CD4-positive, CD25-positive, alpha-beta regulatory T cell (primary cell): ENCODE data around the gene CACNG4. TPM values are rescaled to one million over a fixed set of nuclear protein-coding genes. Genes with fewer than 3 reads are reported as not detected.

Experiments
- ATAC-seq, 2 donors: fragments of 150-1000 bp; cut with Tn5 transposase; one replicate each; pipeline ENCODE4 v1.10.0; 2021; ENCODE audit warnings: low read depth in 2 of 2, moderate number of reproducible peaks in 2 of 2, moderate library complexity in 1 of 2
- DNase-seq, 3 donors: peaks; one replicate each; pipeline versions ENCODE4 v3.0.0 to v3.0.0-alpha.2; 2012 to 2022; ENCODE audit warnings: mixed read lengths in 1 of 3
- H3K27ac ChIP-seq: one replicate; pipeline ENCODE4 v1.7.0; 2013; ENCODE audit warnings: mild to moderate bottlenecking, low read length; ENCODE audit not compliant: insufficient read depth, poor library complexity, severe bottlenecking
- H3K27me3 ChIP-seq: one replicate; pipeline ENCODE4 v1.7.0; 2013; ENCODE audit warnings: low read length; ENCODE audit not compliant: control insufficient read depth, insufficient read depth
- H3K36me3 ChIP-seq: one replicate; pipeline ENCODE4 v1.7.0; 2013; ENCODE audit warnings: mild to moderate bottlenecking, low read length, moderate library complexity; ENCODE audit not compliant: control insufficient read depth, insufficient read depth
- H3K4me1 ChIP-seq: 2 replicates; pipeline ENCODE4 v1.7.0; 2013; ENCODE audit warnings: mild to moderate bottlenecking, low read length; ENCODE audit not compliant: insufficient read depth, control insufficient read depth, poor library complexity, severe bottlenecking
- H3K4me3 ChIP-seq: one replicate; pipeline ENCODE4 v1.7.0; 2013; ENCODE audit warnings: low read depth, mild to moderate bottlenecking, low read length, moderate library complexity
- H3K9me3 ChIP-seq, 2 experiments: 1 replicate in 1 of 2; 2 replicates in 1 of 2; pipeline ENCODE4 v1.7.0; 2013; ENCODE audit warnings: low read length in 2 of 2, mild to moderate bottlenecking in 1 of 2, moderate library complexity in 1 of 2; ENCODE audit not compliant: control insufficient read depth in 2 of 2
- H3K27ac Mint-ChIP-seq, 3 donors: one replicate each; pipeline ENCODE4 v1.8.0; 2020 to 2022; ENCODE audit warnings: mild to moderate bottlenecking in 3 of 3, mixed read lengths in 3 of 3, moderate library complexity in 2 of 3
- H3K27me3 Mint-ChIP-seq: one replicate; pipeline ENCODE4 v1.8.0; 2022; ENCODE audit warnings: mild to moderate bottlenecking, mixed read lengths
- H3K36me3 Mint-ChIP-seq: one replicate; pipeline ENCODE4 v1.8.0; 2020; ENCODE audit warnings: mixed read lengths
- H3K4me1 Mint-ChIP-seq, 4 donors: one replicate each; pipeline ENCODE4 v1.8.0; 2020 to 2022; ENCODE audit warnings: mixed read lengths in 4 of 4, mild to moderate bottlenecking in 1 of 4
- H3K4me3 Mint-ChIP-seq, 4 donors: one replicate each; pipeline ENCODE4 v1.8.0; 2020 to 2022; ENCODE audit warnings: mild to moderate bottlenecking in 4 of 4, mixed read lengths in 4 of 4, moderate library complexity in 3 of 4
- H3K9me3 Mint-ChIP-seq, 7 donors: one replicate each; pipeline ENCODE4 v1.8.0; 2020 to 2022; ENCODE audit warnings: mixed read lengths in 7 of 7, mild to moderate bottlenecking in 3 of 7, moderate library complexity in 2 of 7
- polyA plus RNA-seq, 4 donors: library from polyadenylated mRNA; unstranded; fragments of 300-500 nt; fragmentation: Illumina TruSeq; gene quantifications; one replicate each; pipeline ENCODE4 v1.2.3, GENCODE V29; 2021
- total RNA-seq: library from RNA; stranded (reverse); gene quantifications from one replicate; pipeline ENCODE4 v1.2.3, GENCODE V29; 2022

Gene CACNG4
- total and polyA plus RNA-seq, 5 donors from 2014 or later: not detected

DNA sequence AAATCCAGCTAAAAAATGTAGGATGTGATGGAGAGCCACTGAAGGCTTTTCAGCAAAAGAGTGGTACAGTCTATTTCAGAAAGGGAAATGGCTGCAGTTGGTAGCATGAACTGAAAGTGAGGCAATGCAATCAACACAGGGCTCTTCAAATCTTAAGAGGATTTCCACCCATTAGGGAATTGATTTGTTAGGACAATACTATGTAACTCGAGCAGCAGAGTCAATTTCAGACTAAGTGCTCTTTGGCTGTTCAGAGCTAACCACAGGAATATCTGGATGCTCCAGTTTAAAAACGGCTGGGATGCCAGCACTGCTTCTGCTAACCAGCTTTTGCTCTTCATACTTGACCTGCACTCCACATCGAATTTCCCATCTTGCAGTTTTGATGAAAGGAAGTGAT is 104.5 kb downstream of the CACNG4 start:
- Mint-ChIP-seq H3K4me3 (no peak overlapping the region), H3K4me1 (peaks cover 0 to 5% (median 2%) of the 10 kb centered on the region in 4 donors), H3K27ac (peak overlapping the region in 1 of 3 donors; percentile 16), H3K9me3 (no peaks in the 10 kb centered on the region), H3K27me3 (no peaks in the 10 kb centered on the region), H3K36me3 (peaks cover 22% of the 10 kb centered on the region)
- no peaks in the 10 kb centered on the region for H3K4me1 ChIP-seq
- no peak for DNase-seq
- peaks cover 5% of the 10 kb centered on the region for H3K36me3 ChIP-seq
- no peak overlapping the region for H3K27ac ChIP-seq
- no peaks in the 10 kb centered on the region for H3K27me3 ChIP-seq
- ATAC-seq: no peak
- H3K9me3 ChIP-seq: no peaks in the 10 kb centered on the region
- H3K4me3 ChIP-seq: no peak overlapping the region

DNA sequence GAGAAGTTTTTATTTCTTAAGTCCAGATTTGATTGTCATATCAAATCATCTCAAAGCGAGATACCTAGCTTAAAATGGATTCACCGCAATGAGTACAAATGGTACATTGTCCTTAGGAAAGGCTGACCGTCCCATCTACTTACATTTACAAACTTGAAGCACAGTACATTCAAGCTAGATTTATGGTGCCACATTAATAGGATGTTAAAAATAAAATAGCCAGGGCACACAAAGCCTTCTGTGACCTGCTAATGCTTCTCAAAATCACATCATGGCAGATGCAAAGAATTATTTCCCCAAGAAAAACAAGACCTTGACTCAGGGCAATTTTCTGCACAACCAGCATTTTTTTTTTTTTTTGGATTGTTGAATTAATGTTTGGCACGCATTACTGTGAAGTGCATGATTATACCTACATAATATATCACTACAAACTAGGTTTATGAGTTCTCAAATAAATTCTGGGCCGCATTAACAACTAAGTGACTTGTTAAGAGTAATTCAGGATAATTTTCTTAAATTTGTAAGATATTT is 105.2 kb downstream of the CACNG4 start:
- no peaks in the 10 kb centered on the region for H3K27me3 ChIP-seq
- Mint-ChIP-seq H3K4me3 (no peak overlapping the region), H3K4me1 (peaks cover 0 to 5% (median 2%) of the 10 kb centered on the region in 4 donors), H3K27ac (no peak overlapping the region), H3K9me3 (no peaks in the 10 kb centered on the region), H3K27me3 (no peaks in the 10 kb centered on the region), H3K36me3 (peaks cover 22% of the 10 kb centered on the region)
- ATAC-seq (no peak), DNase-seq (no peak)
- H3K9me3 ChIP-seq: no peaks in the 10 kb centered on the region
- H3K4me3 ChIP-seq: no peak overlapping the region
- no peaks in the 10 kb centered on the region for H3K4me1 ChIP-seq
- H3K27ac ChIP-seq: no peak overlapping the region
- peaks cover 5% of the 10 kb centered on the region for H3K36me3 ChIP-seq

DNA sequence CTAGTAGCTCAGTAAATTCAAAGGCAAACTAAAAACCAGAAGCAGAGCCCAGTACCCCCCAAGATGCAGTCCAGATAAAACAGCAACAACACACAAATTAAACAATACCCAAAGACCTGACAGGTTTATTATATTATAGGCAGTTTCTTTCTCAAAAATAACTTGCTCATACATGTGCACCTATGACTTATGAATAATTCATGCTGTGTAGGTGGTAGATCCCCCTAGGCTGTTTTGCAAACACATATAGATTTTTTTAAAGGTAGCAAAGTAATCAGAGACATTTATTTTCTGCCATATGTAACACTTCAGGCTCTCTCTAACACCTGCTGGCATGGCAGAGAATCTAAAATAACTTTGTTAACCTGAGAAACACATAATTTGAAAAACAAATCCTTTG is 107.1 kb downstream of the CACNG4 start:
- H3K9me3 ChIP-seq: no peaks in the 10 kb centered on the region
- no peak for DNase-seq
- H3K4me3 ChIP-seq: no peak overlapping the region
- H3K27me3 ChIP-seq: no peaks in the 10 kb centered on the region
- Mint-ChIP-seq H3K4me3 (no peak overlapping the region), H3K27ac (no peak overlapping the region), H3K27me3 (no peaks in the 10 kb centered on the region), H3K4me1 (peaks cover 0 to 5% (median 2%) of the 10 kb centered on the region in 4 donors), H3K9me3 (no peaks in the 10 kb centered on the region), H3K36me3 (peaks cover 20% of the 10 kb centered on the region)
- H3K4me1 ChIP-seq: no peaks in the 10 kb centered on the region
- peaks cover 12% of the 10 kb centered on the region for H3K36me3 ChIP-seq
- no peak for ATAC-seq
- H3K27ac ChIP-seq: no peak overlapping the region

DNA sequence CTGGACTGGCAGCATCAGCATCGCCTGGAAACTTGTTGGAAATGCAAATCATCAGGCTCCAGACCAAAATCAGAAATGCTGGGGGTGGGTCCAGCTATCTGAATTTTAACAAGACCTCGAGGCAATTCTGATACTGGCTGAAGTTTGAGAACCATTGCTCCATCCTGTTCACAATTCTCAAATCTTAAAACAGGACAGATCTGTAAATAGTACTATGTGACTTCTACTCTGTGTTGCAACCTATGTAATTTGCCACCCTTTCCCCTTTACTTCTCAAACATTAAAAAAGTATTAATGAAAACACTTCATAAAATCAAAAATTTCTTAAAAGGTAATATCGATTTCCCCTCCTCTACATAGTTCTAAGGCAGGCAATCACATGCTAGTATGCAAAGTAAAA is 108.4 kb downstream of the CACNG4 start:
- H3K4me1 ChIP-seq: no peaks in the 10 kb centered on the region
- H3K4me3 ChIP-seq: no peak overlapping the region
- H3K4me1 Mint-ChIP-seq: peaks cover 0 to 5% (median 2%) of the 10 kb centered on the region in 4 donors
- no peaks in the 10 kb centered on the region for H3K9me3 ChIP-seq
- no peaks in the 10 kb centered on the region for H3K27me3 ChIP-seq
- H3K27me3 Mint-ChIP-seq: no peaks in the 10 kb centered on the region
- DNase-seq: no peak
- peaks cover 18% of the 10 kb centered on the region for H3K36me3 Mint-ChIP-seq
- peaks cover 19% of the 10 kb centered on the region for H3K36me3 ChIP-seq
- H3K9me3 Mint-ChIP-seq: no peaks in the 10 kb centered on the region
- no peak overlapping the region for H3K27ac ChIP-seq
- no peak overlapping the region for H3K27ac Mint-ChIP-seq
- no peak overlapping the region for H3K4me3 Mint-ChIP-seq
- ATAC-seq: no peak

DNA sequence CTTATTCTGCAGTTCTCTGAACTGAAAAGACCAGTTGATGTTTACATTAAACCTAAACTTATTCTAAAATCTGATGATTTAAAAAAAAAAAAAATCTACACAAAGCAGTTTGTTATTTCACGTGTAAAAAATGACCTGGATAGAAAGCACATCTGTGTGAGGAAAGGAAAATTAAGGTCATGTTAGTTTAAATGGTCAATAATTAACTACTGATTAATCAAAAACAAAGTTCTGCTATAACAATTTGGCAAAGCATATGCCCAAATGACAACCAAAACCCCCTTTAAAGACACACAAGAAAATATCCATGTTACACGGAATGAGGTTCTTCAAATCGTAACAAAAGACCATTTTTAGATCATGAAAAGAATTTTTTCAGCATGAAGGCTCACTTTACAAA is 110.3 kb downstream of the CACNG4 start:
- H3K4me1 Mint-ChIP-seq: peaks cover 8 to 16% (median 9%) of the 10 kb centered on the region in 4 donors
- no peak overlapping the region for H3K27ac Mint-ChIP-seq
- no peaks in the 10 kb centered on the region for H3K27me3 ChIP-seq
- H3K27ac ChIP-seq: no peak overlapping the region
- no peak for DNase-seq
- H3K36me3 ChIP-seq: peaks cover 23% of the 10 kb centered on the region
- H3K9me3 ChIP-seq: no peaks in the 10 kb centered on the region
- no peak overlapping the region for H3K4me3 Mint-ChIP-seq
- H3K9me3 Mint-ChIP-seq: no peaks in the 10 kb centered on the region
- no peak overlapping the region for H3K4me3 ChIP-seq
- no peak for ATAC-seq
- H3K4me1 ChIP-seq: no peaks in the 10 kb centered on the region
- no peaks in the 10 kb centered on the region for H3K27me3 Mint-ChIP-seq
- H3K36me3 Mint-ChIP-seq: peaks cover 23% of the 10 kb centered on the region

DNA sequence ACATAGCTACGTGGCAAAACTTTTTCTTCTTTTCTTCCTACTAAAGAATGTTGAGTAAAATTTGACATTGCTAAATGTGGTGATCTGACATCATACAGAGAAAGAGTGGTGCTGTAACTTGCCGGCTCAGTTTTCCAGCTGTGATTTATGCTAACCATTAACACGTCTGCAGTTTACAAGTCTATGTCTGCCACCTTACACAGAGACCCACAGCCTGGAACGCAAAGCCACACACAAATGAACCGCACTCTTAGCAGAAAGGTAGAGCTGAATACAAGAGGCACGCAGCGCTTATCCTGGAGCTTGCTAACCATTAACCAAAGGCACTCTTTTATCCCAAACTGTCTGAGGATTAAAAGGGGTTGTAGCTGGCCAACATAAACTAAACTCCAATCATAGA is 111.8 kb downstream of the CACNG4 start:
- Mint-ChIP-seq H3K4me1 (peaks cover 18 to 31% (median 22%) of the 10 kb centered on the region in 4 donors), H3K9me3 (no peaks in the 10 kb centered on the region), H3K27me3 (no peaks in the 10 kb centered on the region), H3K4me3 (no peak overlapping the region), H3K27ac (no peak overlapping the region), H3K36me3 (peaks cover 23% of the 10 kb centered on the region)
- Histone ChIP-seq H3K4me1 (peaks cover 11% of the 10 kb centered on the region), H3K4me3 (no peak overlapping the region), H3K36me3 (peaks cover 23% of the 10 kb centered on the region), H3K9me3 (no peaks in the 10 kb centered on the region), H3K27ac (no peak overlapping the region), H3K27me3 (no peaks in the 10 kb centered on the region)
- DNase-seq: no peak
- ATAC-seq: no peak

- Mint-ChIP-seq H3K27ac (peak overlapping the region in 2 of 3 donors; percentile 14 to 17), H3K9me3 (no peaks in the 10 kb centered on the region), H3K4me3 (no peak overlapping the region), H3K4me1 (peaks cover 23 to 41% (median 33%) of the 10 kb centered on the region in 4 donors), H3K27me3 (no peaks in the 10 kb centered on the region), H3K36me3 (peaks cover 13% of the 10 kb centered on the region)
- Histone ChIP-seq H3K36me3 (peaks cover 18% of the 10 kb centered on the region), H3K4me3 (no peak overlapping the region), H3K27me3 (no peaks in the 10 kb centered on the region), H3K27ac (no peak overlapping the region), H3K4me1 (peaks cover 23% of the 10 kb centered on the region), H3K9me3 (no peaks in the 10 kb centered on the region)
- DNase-seq (no peak), ATAC-seq (no peak)
These were observed 113.8 kb downstream of the CACNG4 start for GRCh38 chr17:67078292-67078691.

DNA sequence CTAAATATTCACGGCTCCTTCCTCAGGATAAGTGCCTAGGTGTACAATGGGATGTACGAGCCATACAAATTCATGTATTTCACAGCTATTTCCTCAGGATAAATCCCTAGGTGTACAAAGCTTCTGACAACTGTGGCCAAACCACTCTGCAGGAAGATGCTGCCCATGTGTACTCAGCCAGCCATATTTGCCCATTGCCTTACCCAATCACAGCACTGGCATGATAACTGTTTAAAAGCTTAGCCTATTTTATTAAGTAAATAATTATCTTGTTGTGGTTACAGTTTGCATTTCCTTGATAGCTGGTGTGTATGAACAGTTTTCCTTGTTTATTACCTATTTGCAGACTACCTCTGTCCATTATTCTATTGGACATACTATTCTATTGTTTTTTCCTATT is 115.0 kb downstream of the CACNG4 start:
- ATAC-seq (no peak), DNase-seq (no peak)
- no peak overlapping the region for H3K27ac ChIP-seq
- Mint-ChIP-seq H3K9me3 (no peaks in the 10 kb centered on the region), H3K27ac (no peak overlapping the region), H3K36me3 (peaks cover 5% of the 10 kb centered on the region), H3K4me1 (peaks cover 23 to 41% (median 35%) of the 10 kb centered on the region in 4 donors), H3K4me3 (no peak overlapping the region), H3K27me3 (no peaks in the 10 kb centered on the region)
- H3K27me3 ChIP-seq: no peaks in the 10 kb centered on the region
- H3K9me3 ChIP-seq: no peaks in the 10 kb centered on the region
- peaks cover 21% of the 10 kb centered on the region for H3K36me3 ChIP-seq
- peaks cover 32% of the 10 kb centered on the region for H3K4me1 ChIP-seq
- H3K4me3 ChIP-seq: no peak overlapping the region
